WTC11 (cell line): ENCODE results near the gene SGIP1. TPM values are rescaled to one million over a fixed set of nuclear protein-coding genes. Genes with fewer than 3 reads are reported as not detected.

Experiments used
- ATAC-seq: fragments of 200-7000 bp; cut with Tn5 transposase; 2 replicates; pipeline ENCODE4 v1.10.0; 2021; ENCODE audit warnings: mild to moderate bottlenecking, moderate library complexity
- CTCF ChIA-PET: fragments of 300-600 bp; sonication (Branson Sonifier 250); formaldehyde crosslinking; loops from one replicate; lab custom pipeline; 2021; ENCODE audit warnings: antibody characterized with exemption; lab: Charles Lee
- POLR2A ChIA-PET: fragments of 350-600 bp; sonication (Branson Sonifier 250); formaldehyde crosslinking; loops from one replicate; lab custom pipeline; 2021; ENCODE audit warnings: antibody characterized with exemption; lab: Charles Lee
- DNase-seq: peaks from one replicate; pipeline ENCODE4 v3.0.0; 2021; ENCODE audit warnings: low spot score
- H3K27ac Mint-ChIP-seq: 2 replicates; pipeline ENCODE4 v1.8.0; 2021; ENCODE audit warnings: mixed read lengths
- H3K27me3 Mint-ChIP-seq: 2 replicates; pipeline ENCODE4 v1.8.0; 2021; ENCODE audit warnings: low read depth, mild to moderate bottlenecking, moderate library complexity, mixed read lengths
- H3K36me3 Mint-ChIP-seq: 2 replicates; pipeline ENCODE4 v1.8.0; 2021; ENCODE audit warnings: mixed read lengths
- H3K4me1 Mint-ChIP-seq: 2 replicates; pipeline ENCODE4 v1.8.0; 2022; ENCODE audit warnings: mixed read lengths
- H3K4me3 Mint-ChIP-seq: 2 replicates; pipeline ENCODE4 v1.8.0; 2021; ENCODE audit warnings: mild to moderate bottlenecking, moderate library complexity, mixed read lengths
- H3K9me3 Mint-ChIP-seq: 2 replicates; pipeline ENCODE4 v1.8.0; 2021; ENCODE audit warnings: mixed read lengths
- CBFB ChIP-seq: sonication (generic); formaldehyde crosslinking; IDR thresholded peaks from 2 replicates; pipeline ENCODE4 v1.8.1; 2022; ENCODE audit warnings: mild to moderate bottlenecking, low read depth, missing genetic modification reagents
- ETV6 ChIP-seq: sonication (generic); formaldehyde crosslinking; IDR thresholded peaks from 2 replicates; pipeline ENCODE4 v1.8.1; 2022; ENCODE audit warnings: mild to moderate bottlenecking, missing genetic modification reagents
- FOXJ3 ChIP-seq: sonication (generic); formaldehyde crosslinking; IDR thresholded peaks from 2 replicates; pipeline ENCODE4 v1.9.0; 2021; ENCODE audit warnings: missing genetic modification reagents, mild to moderate bottlenecking, borderline replicate concordance
- GRHL2 ChIP-seq: fragments of 250-450 bp; sonication (Bioruptor Pico); IDR thresholded peaks from 2 replicates; pipeline ENCODE4 v1.8.0; 2022; ENCODE audit warnings: mild to moderate bottlenecking, moderate library complexity; ENCODE audit not compliant: insufficient replicate concordance, severe bottlenecking
- NFE2L1 ChIP-seq: sonication (generic); formaldehyde crosslinking; IDR thresholded peaks from 2 replicates; pipeline ENCODE4 v1.8.1; 2023; ENCODE audit warnings: missing genetic modification reagents
- SMAD3 ChIP-seq: sonication (generic); formaldehyde crosslinking; IDR thresholded peaks from 2 replicates; pipeline ENCODE4 v1.8.0; 2022; ENCODE audit warnings: missing genetic modification reagents, mild to moderate bottlenecking, borderline replicate concordance
- SP1 ChIP-seq: sonication (generic); formaldehyde crosslinking; conservative IDR thresholded peaks from 2 replicates; pipeline ENCODE4 v1.8.1; 2022; ENCODE audit warnings: missing genetic modification reagents
- TCF7 ChIP-seq: sonication (generic); formaldehyde crosslinking; IDR thresholded peaks from 2 replicates; pipeline ENCODE4 v1.8.0; 2022; ENCODE audit warnings: mild to moderate bottlenecking, low read depth, missing genetic modification reagents, moderate library complexity
- ZNF121 ChIP-seq: sonication (generic); formaldehyde crosslinking; IDR thresholded peaks from 2 replicates; pipeline ENCODE4 v1.8.0; 2023; ENCODE audit warnings: missing genetic modification reagents
- ZNF219 ChIP-seq: sonication (generic); formaldehyde crosslinking; IDR thresholded peaks from 2 replicates; pipeline ENCODE4 v1.8.0; 2023; ENCODE audit warnings: missing genetic modification reagents, mild to moderate bottlenecking, borderline replicate concordance
- total RNA-seq: library from RNA; stranded (reverse); gene quantifications from 3 replicates; pipeline ENCODE4 v1.2.3, GENCODE V29; 2021
- TF ChIP-seq, protein P1 (sequence below): fragments of 250-450 bp; sonication (Bioruptor Pico); IDR thresholded peaks from 2 replicates; pipeline ENCODE4 v1.9.0; 2021; ENCODE audit warnings: mild to moderate bottlenecking, borderline replicate concordance
- TF ChIP-seq, protein P2 (sequence below): fragments of 250-450 bp; sonication (Bioruptor Pico); IDR thresholded peaks from 2 replicates; pipeline ENCODE4 v1.9.0; 2021; ENCODE audit warnings: mild to moderate bottlenecking
- TF ChIP-seq, protein P3 (sequence below): sonication (generic); formaldehyde crosslinking; IDR thresholded peaks from 2 replicates; pipeline ENCODE4 v1.8.0; 2023; ENCODE audit warnings: missing genetic modification reagents, mild to moderate bottlenecking, borderline replicate concordance
- TF ChIP-seq, protein P4 (sequence below): sonication (generic); formaldehyde crosslinking; IDR thresholded peaks from 2 replicates; pipeline ENCODE4 v1.8.1; 2023; ENCODE audit warnings: mild to moderate bottlenecking, missing genetic modification reagents, moderate library complexity
- TF ChIP-seq, protein P5 (sequence below): sonication (generic); formaldehyde crosslinking; IDR thresholded peaks from 2 replicates; pipeline ENCODE4 v1.8.0; 2022; ENCODE audit warnings: mild to moderate bottlenecking, missing genetic modification reagents
- TF ChIP-seq, protein P6 (sequence below): sonication (generic); formaldehyde crosslinking; IDR thresholded peaks from 2 replicates; pipeline ENCODE4 v1.8.1; 2022; ENCODE audit warnings: low read depth, missing genetic modification reagents, borderline replicate concordance
- TF ChIP-seq, protein P7 (sequence below): sonication (generic); formaldehyde crosslinking; IDR thresholded peaks from 2 replicates; pipeline ENCODE4 v1.8.1; 2022; ENCODE audit warnings: low read depth, mild to moderate bottlenecking, moderate library complexity, missing genetic modification reagents, borderline replicate concordance

The SGIP1 gene
- total RNA-seq, 1 experiment from 2014 or later: 3.9 TPM

DNA sequence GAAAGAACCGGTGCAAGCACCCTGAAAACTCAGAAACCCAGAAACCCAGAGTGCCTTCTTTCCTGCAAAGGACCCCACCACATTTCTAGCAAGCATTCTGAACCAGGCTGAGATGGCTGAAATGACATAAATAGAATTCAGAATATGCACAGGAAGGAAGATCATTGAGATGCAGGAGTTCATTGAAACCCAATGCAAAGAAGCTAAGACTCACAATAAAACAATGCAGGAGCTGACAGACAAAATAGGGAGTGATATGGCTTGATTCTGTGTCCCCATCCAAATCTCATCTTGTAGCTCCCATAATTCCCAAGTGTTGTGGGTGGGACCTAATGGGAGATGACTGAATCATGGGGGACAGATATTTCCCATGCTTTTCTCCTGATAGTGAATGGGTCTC lies 22.8 kb upstream of the SGIP1 start (continued):
- TF ChIP-seq, protein P1, sequence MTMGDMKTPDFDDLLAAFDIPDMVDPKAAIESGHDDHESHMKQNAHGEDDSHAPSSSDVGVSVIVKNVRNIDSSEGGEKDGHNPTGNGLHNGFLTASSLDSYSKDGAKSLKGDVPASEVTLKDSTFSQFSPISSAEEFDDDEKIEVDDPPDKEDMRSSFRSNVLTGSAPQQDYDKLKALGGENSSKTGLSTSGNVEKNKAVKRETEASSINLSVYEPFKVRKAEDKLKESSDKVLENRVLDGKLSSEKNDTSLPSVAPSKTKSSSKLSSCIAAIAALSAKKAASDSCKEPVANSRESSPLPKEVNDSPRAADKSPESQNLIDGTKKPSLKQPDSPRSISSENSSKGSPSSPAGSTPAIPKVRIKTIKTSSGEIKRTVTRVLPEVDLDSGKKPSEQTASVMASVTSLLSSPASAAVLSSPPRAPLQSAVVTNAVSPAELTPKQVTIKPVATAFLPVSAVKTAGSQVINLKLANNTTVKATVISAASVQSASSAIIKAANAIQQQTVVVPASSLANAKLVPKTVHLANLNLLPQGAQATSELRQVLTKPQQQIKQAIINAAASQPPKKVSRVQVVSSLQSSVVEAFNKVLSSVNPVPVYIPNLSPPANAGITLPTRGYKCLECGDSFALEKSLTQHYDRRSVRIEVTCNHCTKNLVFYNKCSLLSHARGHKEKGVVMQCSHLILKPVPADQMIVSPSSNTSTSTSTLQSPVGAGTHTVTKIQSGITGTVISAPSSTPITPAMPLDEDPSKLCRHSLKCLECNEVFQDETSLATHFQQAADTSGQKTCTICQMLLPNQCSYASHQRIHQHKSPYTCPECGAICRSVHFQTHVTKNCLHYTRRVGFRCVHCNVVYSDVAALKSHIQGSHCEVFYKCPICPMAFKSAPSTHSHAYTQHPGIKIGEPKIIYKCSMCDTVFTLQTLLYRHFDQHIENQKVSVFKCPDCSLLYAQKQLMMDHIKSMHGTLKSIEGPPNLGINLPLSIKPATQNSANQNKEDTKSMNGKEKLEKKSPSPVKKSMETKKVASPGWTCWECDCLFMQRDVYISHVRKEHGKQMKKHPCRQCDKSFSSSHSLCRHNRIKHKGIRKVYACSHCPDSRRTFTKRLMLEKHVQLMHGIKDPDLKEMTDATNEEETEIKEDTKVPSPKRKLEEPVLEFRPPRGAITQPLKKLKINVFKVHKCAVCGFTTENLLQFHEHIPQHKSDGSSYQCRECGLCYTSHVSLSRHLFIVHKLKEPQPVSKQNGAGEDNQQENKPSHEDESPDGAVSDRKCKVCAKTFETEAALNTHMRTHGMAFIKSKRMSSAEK: no peak
- TF ChIP-seq TCF7 (no peak), NFE2L1 (CRISPR knock-in tag) (no peak)
- TF ChIP-seq, all 79 proteins: peak for 0

DNA sequence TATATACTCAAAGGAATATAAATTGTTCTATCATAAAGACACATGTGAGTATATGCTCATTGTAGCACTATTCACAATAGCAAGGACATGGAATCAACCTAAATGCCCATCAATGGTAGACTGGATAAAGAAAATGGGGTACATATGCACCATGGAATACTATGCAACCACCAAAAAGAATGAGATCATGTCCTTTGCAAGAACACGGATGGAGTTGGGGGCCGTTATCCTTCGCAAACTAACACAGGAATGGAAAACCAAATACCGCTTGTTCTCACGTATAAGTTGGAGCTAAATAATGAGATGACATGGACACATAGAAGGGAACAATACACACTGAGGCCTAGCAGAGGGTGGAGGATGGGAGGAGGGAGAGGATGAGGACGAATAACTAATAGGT lies 16.0 kb upstream of the SGIP1 start:
- H3K27ac Mint-ChIP-seq: no peak overlapping the region
- no peaks in the 10 kb centered on the region for H3K27me3 Mint-ChIP-seq
- H3K9me3 Mint-ChIP-seq: 0 out of 2 replicates have a peak, but pooled peaks cover 3% of the 10 kb centered on the region
- no peak for ATAC-seq
- no peaks in the 10 kb centered on the region for H3K36me3 Mint-ChIP-seq
- CTCF ChIA-PET: no interaction called here
- H3K4me1 Mint-ChIP-seq: no peaks in the 10 kb centered on the region
- POLR2A ChIA-PET: no interaction called here
- H3K4me3 Mint-ChIP-seq: no peak overlapping the region
- no peak for DNase-seq
- TF ChIP-seq CBFB (no peak), ZNF219 (CRISPR knock-in tag) (no peak), ZNF121 (CRISPR knock-in tag) (no peak), TCF7 (no peak), GRHL2 (no peak), FOXJ3 (no peak), ETV6 (CRISPR knock-in tag) (no peak), SMAD3 (CRISPR knock-in tag) (no peak), SP1 (no peak)
- TF ChIP-seq, protein P2, sequence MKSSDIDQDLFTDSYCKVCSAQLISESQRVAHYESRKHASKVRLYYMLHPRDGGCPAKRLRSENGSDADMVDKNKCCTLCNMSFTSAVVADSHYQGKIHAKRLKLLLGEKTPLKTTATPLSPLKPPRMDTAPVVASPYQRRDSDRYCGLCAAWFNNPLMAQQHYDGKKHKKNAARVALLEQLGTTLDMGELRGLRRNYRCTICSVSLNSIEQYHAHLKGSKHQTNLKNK (CRISPR knock-in tag): no peak
- TF ChIP-seq, protein P3, sequence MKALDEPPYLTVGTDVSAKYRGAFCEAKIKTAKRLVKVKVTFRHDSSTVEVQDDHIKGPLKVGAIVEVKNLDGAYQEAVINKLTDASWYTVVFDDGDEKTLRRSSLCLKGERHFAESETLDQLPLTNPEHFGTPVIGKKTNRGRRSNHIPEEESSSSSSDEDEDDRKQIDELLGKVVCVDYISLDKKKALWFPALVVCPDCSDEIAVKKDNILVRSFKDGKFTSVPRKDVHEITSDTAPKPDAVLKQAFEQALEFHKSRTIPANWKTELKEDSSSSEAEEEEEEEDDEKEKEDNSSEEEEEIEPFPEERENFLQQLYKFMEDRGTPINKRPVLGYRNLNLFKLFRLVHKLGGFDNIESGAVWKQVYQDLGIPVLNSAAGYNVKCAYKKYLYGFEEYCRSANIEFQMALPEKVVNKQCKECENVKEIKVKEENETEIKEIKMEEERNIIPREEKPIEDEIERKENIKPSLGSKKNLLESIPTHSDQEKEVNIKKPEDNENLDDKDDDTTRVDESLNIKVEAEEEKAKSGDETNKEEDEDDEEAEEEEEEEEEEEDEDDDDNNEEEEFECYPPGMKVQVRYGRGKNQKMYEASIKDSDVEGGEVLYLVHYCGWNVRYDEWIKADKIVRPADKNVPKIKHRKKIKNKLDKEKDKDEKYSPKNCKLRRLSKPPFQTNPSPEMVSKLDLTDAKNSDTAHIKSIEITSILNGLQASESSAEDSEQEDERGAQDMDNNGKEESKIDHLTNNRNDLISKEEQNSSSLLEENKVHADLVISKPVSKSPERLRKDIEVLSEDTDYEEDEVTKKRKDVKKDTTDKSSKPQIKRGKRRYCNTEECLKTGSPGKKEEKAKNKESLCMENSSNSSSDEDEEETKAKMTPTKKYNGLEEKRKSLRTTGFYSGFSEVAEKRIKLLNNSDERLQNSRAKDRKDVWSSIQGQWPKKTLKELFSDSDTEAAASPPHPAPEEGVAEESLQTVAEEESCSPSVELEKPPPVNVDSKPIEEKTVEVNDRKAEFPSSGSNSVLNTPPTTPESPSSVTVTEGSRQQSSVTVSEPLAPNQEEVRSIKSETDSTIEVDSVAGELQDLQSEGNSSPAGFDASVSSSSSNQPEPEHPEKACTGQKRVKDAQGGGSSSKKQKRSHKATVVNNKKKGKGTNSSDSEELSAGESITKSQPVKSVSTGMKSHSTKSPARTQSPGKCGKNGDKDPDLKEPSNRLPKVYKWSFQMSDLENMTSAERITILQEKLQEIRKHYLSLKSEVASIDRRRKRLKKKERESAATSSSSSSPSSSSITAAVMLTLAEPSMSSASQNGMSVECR (CRISPR knock-in tag): no peak
- TF ChIP-seq, protein P4, sequence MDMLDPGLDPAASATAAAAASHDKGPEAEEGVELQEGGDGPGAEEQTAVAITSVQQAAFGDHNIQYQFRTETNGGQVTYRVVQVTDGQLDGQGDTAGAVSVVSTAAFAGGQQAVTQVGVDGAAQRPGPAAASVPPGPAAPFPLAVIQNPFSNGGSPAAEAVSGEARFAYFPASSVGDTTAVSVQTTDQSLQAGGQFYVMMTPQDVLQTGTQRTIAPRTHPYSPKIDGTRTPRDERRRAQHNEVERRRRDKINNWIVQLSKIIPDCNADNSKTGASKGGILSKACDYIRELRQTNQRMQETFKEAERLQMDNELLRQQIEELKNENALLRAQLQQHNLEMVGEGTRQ (CRISPR knock-in tag): no peak
- TF ChIP-seq, protein P5, sequence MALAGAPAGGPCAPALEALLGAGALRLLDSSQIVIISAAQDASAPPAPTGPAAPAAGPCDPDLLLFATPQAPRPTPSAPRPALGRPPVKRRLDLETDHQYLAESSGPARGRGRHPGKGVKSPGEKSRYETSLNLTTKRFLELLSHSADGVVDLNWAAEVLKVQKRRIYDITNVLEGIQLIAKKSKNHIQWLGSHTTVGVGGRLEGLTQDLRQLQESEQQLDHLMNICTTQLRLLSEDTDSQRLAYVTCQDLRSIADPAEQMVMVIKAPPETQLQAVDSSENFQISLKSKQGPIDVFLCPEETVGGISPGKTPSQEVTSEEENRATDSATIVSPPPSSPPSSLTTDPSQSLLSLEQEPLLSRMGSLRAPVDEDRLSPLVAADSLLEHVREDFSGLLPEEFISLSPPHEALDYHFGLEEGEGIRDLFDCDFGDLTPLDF (CRISPR knock-in tag): no peak
- TF ChIP-seq, protein P6, sequence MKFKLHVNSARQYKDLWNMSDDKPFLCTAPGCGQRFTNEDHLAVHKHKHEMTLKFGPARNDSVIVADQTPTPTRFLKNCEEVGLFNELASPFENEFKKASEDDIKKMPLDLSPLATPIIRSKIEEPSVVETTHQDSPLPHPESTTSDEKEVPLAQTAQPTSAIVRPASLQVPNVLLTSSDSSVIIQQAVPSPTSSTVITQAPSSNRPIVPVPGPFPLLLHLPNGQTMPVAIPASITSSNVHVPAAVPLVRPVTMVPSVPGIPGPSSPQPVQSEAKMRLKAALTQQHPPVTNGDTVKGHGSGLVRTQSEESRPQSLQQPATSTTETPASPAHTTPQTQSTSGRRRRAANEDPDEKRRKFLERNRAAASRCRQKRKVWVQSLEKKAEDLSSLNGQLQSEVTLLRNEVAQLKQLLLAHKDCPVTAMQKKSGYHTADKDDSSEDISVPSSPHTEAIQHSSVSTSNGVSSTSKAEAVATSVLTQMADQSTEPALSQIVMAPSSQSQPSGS (CRISPR knock-in tag): no peak
- TF ChIP-seq, protein P1: no peak
- TF ChIP-seq, protein P7, sequence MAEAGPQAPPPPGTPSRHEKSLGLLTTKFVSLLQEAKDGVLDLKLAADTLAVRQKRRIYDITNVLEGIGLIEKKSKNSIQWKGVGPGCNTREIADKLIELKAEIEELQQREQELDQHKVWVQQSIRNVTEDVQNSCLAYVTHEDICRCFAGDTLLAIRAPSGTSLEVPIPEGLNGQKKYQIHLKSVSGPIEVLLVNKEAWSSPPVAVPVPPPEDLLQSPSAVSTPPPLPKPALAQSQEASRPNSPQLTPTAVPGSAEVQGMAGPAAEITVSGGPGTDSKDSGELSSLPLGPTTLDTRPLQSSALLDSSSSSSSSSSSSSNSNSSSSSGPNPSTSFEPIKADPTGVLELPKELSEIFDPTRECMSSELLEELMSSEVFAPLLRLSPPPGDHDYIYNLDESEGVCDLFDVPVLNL (CRISPR knock-in tag): no peak
